SU-DHL-6 (cell line): ENCODE results near the gene ENDOD1.

Source experiments
- H2AFZ ChIP-seq: fragments of 200-600 bp; sonication (generic); 2 replicates; pipeline ENCODE4 v1.6.1; 2014; ENCODE audit warnings: low read depth, mild to moderate bottlenecking, moderate library complexity, mixed read lengths, antibody characterized with exemption, low read length; ENCODE audit not compliant: severe bottlenecking
- H3F3A ChIP-seq: fragments of 200-600 bp; shearing (Covaris generic); 2 replicates; pipeline ENCODE4 v1.6.0; 2016; ENCODE audit warnings: antibody characterized with exemption, mild to moderate bottlenecking; ENCODE audit not compliant: insufficient read depth
- H3K27ac ChIP-seq: fragments of 200-600 bp; sonication (generic); 2 replicates; pipeline ENCODE4 v1.5.1; 2016; ENCODE audit warnings: low read depth, mild to moderate bottlenecking, low read length, moderate library complexity, mixed read lengths
- H3K27me3 ChIP-seq: fragments of 200-600 bp; sonication (generic), shearing (Covaris generic); 2 replicates; pipeline ENCODE4 v1.6.0; 2014; ENCODE audit warnings: mild to moderate bottlenecking, low read length
- H3K36me3 ChIP-seq: fragments of 200-600 bp; sonication (generic); 2 replicates; pipeline ENCODE4 v1.6.1; 2014; ENCODE audit warnings: mild to moderate bottlenecking, low read length, mixed read lengths
- H3K4me2 ChIP-seq: fragments of 300-600, 200-600 bp; shearing (Covaris generic), sonication (generic); 2 replicates; pipeline ENCODE4 v1.6.0; 2014; ENCODE audit warnings: low read length, low read depth, mild to moderate bottlenecking; ENCODE audit not compliant: poor library complexity, severe bottlenecking
- H3K4me3 ChIP-seq: fragments of 200-600 bp; sonication (generic); 2 replicates; pipeline ENCODE4 v1.5.1; 2014; ENCODE audit warnings: antibody characterized with exemption, low read length, mild to moderate bottlenecking, mixed read lengths; ENCODE audit not compliant: insufficient read depth, poor library complexity, severe bottlenecking
- H3K79me2 ChIP-seq: fragments of 200-600 bp; sonication (generic); 2 replicates; pipeline ENCODE4 v1.6.1; 2014; ENCODE audit warnings: mild to moderate bottlenecking, low read length, moderate library complexity; ENCODE audit not compliant: insufficient read depth
- H3K9ac ChIP-seq: fragments of 200-600 bp; sonication (generic); 2 replicates; pipeline ENCODE4 v1.7.0; 2014; ENCODE audit warnings: mild to moderate bottlenecking, low read length
- H3K9me2 ChIP-seq: fragments of 200-600 bp; sonication (generic); replicated peaks from 2 replicates; pipeline ENCODE4 v1.6.1; 2014; ENCODE audit warnings: low read length; ENCODE audit not compliant: insufficient read depth
- H3K9me3 ChIP-seq: fragments of 200-600 bp; sonication (generic); 2 replicates; pipeline ENCODE4 v1.6.1; 2014; ENCODE audit warnings: low read length, mixed read lengths; ENCODE audit not compliant: insufficient read depth
- H4K20me1 ChIP-seq: fragments of 200-600 bp; sonication (generic); 2 replicates; pipeline ENCODE4 v1.6.1; 2014; ENCODE audit warnings: low read depth, mild to moderate bottlenecking, antibody characterized with exemption, low read length, moderate library complexity, mixed read lengths
- CTCF ChIP-seq: fragments of 200-600 bp; sonication (generic); IDR thresholded peaks from one replicate; pipeline ENCODE4 v1.5.1; 2017; ENCODE audit warnings: antibody characterized with exemption, mild to moderate bottlenecking, low read length, moderate library complexity; ENCODE audit not compliant: insufficient read depth, poor library complexity, severe bottlenecking
- EZH2phosphoT487 ChIP-seq: fragments of 200-600 bp; sonication (generic), shearing (Covaris generic); conservative IDR thresholded peaks from 2 replicates; pipeline ENCODE4 v1.6.1; 2018; ENCODE audit warnings: mild to moderate bottlenecking, antibody characterized with exemption, low read length, moderate library complexity, mixed read lengths

Gene ENDOD1

GRCh38 chr11:95101935-95102334 is 12.3 kb downstream of the ENDOD1 start:
- Histone ChIP-seq H3K4me3 (no peak overlapping the region), H2AFZ (no peak overlapping the region), H3K79me2 (no peaks in the 10 kb centered on the region), H3K27ac (no peak overlapping the region), H3F3A (no peaks in the 10 kb centered on the region), H3K27me3 (no peaks in the 10 kb centered on the region), H3K36me3 (no peaks in the 10 kb centered on the region), H3K9me3 (no peaks in the 10 kb centered on the region), H3K9me2 (no peaks in the 10 kb centered on the region), H3K9ac (no peak overlapping the region), H3K4me2 (no peak overlapping the region), H4K20me1 (no peaks in the 10 kb centered on the region)
- TF ChIP-seq EZH2phosphoT487 (no peak), CTCF (no peak)

- no peak overlapping the region for H2AFZ ChIP-seq
- H3K9me2 ChIP-seq = no peaks in the 10 kb centered on the region
- H3K4me2 ChIP-seq = no peak overlapping the region
- no peaks in the 10 kb centered on the region for H3K36me3 ChIP-seq
- H3F3A ChIP-seq = no peaks in the 10 kb centered on the region
- H3K27me3 ChIP-seq = no peaks in the 10 kb centered on the region
- no peaks in the 10 kb centered on the region for H3K79me2 ChIP-seq
- no peak overlapping the region for H3K27ac ChIP-seq
- H3K9ac ChIP-seq = no peak overlapping the region
- no peak for TF ChIP-seq CTCF
- TF ChIP-seq EZH2phosphoT487 = no peak
- H3K4me3 ChIP-seq = no peak overlapping the region
- H3K9me3 ChIP-seq = no peaks in the 10 kb centered on the region
- no peaks in the 10 kb centered on the region for H4K20me1 ChIP-seq
These were observed 13.1 kb downstream of the ENDOD1 start for GRCh38 chr11:95102733-95103132.

- H4K20me1 ChIP-seq = no peaks in the 10 kb centered on the region
- no peaks in the 10 kb centered on the region for H3K36me3 ChIP-seq
- H3K9ac ChIP-seq = no peak overlapping the region
- no peaks in the 10 kb centered on the region for H3K79me2 ChIP-seq
- no peaks in the 10 kb centered on the region for H3F3A ChIP-seq
- H3K4me3 ChIP-seq = no peak overlapping the region
- H3K27me3 ChIP-seq = no peaks in the 10 kb centered on the region
- H3K4me2 ChIP-seq = no peak overlapping the region
- H3K27ac ChIP-seq = no peak overlapping the region
- no peaks in the 10 kb centered on the region for H3K9me2 ChIP-seq
- H3K9me3 ChIP-seq = no peaks in the 10 kb centered on the region
- H2AFZ ChIP-seq = no peak overlapping the region
- TF ChIP-seq CTCF = no peak
These were observed 14.1 kb downstream of the ENDOD1 start for GRCh38 chr11:95103701-95104100.
